ENCODE data around the gene SHISA4.

SHISA4 gene

DNA sequence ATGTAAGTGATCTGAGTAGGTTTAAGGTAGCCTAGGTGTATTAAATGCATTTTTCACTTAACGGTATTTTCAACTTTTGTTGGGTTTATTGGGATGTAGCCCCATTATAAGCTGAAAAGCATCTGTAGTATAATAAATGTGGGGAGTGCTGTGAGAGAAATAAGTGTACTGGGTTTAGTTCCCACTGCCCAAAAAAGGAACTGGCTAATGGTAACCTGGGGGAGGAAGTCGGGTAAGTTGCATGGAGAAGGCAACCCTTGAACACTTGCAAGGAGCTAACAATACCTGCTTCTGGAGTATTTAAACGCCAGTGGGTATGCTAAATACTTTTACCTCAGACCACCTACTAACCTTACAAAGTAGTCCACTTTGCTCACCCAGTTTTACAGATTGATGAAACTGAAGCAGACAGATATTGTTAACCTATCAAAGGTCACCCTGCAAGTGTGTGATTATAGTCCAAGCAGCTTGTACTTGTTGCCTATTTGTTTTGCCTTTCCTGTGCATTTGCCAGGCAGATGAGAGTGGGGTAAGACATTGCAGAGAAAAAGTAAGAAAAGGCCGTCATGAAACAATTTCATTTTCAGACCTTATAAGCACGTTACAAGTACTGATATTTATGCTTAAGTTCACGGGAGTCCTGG is 7.6 kb upstream of the SHISA4 start:
- no peak for TF ChIP-seq CTCF (IDR thresholded peaks at IDR 0.05; ENCODE audit: low read depth, low read length)
- no peak for DNase-seq (ENCODE audit: low read depth, low spot score)
- in situ Hi-C loops (cut with HindIII; ENCODE audit: low sequenced_read_pairs): no loop called here
- H3K4me3 ChIP-seq (ENCODE audit: low read depth, low read length): no peak overlapping the region

GRCh38 chr1:201881617-201882016 is 7.1 kb upstream of the SHISA4 start:
- TF ChIP-seq CTCF (IDR thresholded peaks at IDR 0.05; ENCODE audit: low read depth, low read length): no peak
- in situ Hi-C loops (cut with HindIII; ENCODE audit: low sequenced_read_pairs): no loop called here

GRCh38 chr1:201882665-201883132 is 6.0 kb upstream of the SHISA4 start:
- DNase-seq (ENCODE audit: low read depth, low spot score): peak; percentile 72
- in situ Hi-C loops (cut with HindIII; ENCODE audit: low sequenced_read_pairs): no loop called here
- H3K4me3 ChIP-seq (ENCODE audit: low read depth, low read length): no peak overlapping the region
- TF ChIP-seq CTCF (IDR thresholded peaks at IDR 0.05; ENCODE audit: low read depth, low read length): peak; percentile 23

More at GRCh38 chr1:201881617-201882016, 7.1 kb upstream of the SHISA4 start:
- DNase-seq (ENCODE audit: low read depth, low spot score): no peak
- no peak overlapping the region for H3K4me3 ChIP-seq (ENCODE audit: low read depth, low read length)

GRCh38 chr1:201883266-201883665 is 5.4 kb upstream of the SHISA4 start:
- DNase-seq (ENCODE audit: low read depth, low spot score): no peak
- no peak overlapping the region for H3K4me3 ChIP-seq (ENCODE audit: low read depth, low read length)
- TF ChIP-seq CTCF (IDR thresholded peaks at IDR 0.05; ENCODE audit: low read depth, low read length): no peak
- in situ Hi-C loops (cut with HindIII; ENCODE audit: low sequenced_read_pairs): no loop called here

GRCh38 chr1:201883786-201884185 is 4.9 kb upstream of the SHISA4 start:
- H3K4me3 ChIP-seq (ENCODE audit: low read depth, low read length): no peak overlapping the region
- peak; percentile 57 for DNase-seq (ENCODE audit: low read depth, low spot score)
- in situ Hi-C loops (cut with HindIII; ENCODE audit: low sequenced_read_pairs): no loop called here
- no peak for TF ChIP-seq CTCF (IDR thresholded peaks at IDR 0.05; ENCODE audit: low read depth, low read length)

GRCh38 chr1:201884425-201884824 is 4.3 kb upstream of the SHISA4 start:
- H3K4me3 ChIP-seq (ENCODE audit: low read depth, low read length): no peak overlapping the region
- TF ChIP-seq CTCF (IDR thresholded peaks at IDR 0.05; ENCODE audit: low read depth, low read length): no peak
- in situ Hi-C loops (cut with HindIII; ENCODE audit: low sequenced_read_pairs): no loop called here
- DNase-seq (ENCODE audit: low read depth, low spot score): no peak

All from astrocyte of the spinal cord (primary cell).